ENCODE results near the gene ADARB2.

ADARB2 gene

GRCh38 chr10:1280466-1281404 is 456.6 kb downstream of the ADARB2 start:
- no peak for DNase-seq (ENCODE audit: low read depth)

GRCh38 chr10:1278306-1278705 is 459.0 kb downstream of the ADARB2 start:
- DNase-seq (ENCODE audit: low read depth): no peak

- DNase-seq (ENCODE audit: low read depth): no peak
Observed at GRCh38 chr10:1274701-1275544, 462.4 kb downstream of the ADARB2 start.

- DNase-seq (ENCODE audit: low read depth): no peak
Observed at GRCh38 chr10:1274111-1274661, 463.1 kb downstream of the ADARB2 start.

GRCh38 chr10:1273372-1274105 is 463.8 kb downstream of the ADARB2 start:
- no peak for DNase-seq (ENCODE audit: low read depth)

- no peak for DNase-seq (ENCODE audit: low read depth)
Observed at GRCh38 chr10:1272777-1273161, 464.6 kb downstream of the ADARB2 start.

GRCh38 chr10:1272079-1272776 is 465.1 kb downstream of the ADARB2 start:
- no peak for DNase-seq (ENCODE audit: low read depth)

GRCh38 chr10:1270906-1271305 is 466.4 kb downstream of the ADARB2 start:
- no peak for DNase-seq (ENCODE audit: low read depth)

- DNase-seq (ENCODE audit: low read depth): no peak
Observed at GRCh38 chr10:1270490-1270889, 466.8 kb downstream of the ADARB2 start.

GRCh38 chr10:1268831-1269230 is 468.5 kb downstream of the ADARB2 start:
- no peak for DNase-seq (ENCODE audit: low read depth)

GRCh38 chr10:1267568-1267967 is 469.8 kb downstream of the ADARB2 start:
- no peak for DNase-seq (ENCODE audit: low read depth)

- no peak for DNase-seq (ENCODE audit: low read depth)
Observed at GRCh38 chr10:1267148-1267547, 470.2 kb downstream of the ADARB2 start.

GRCh38 chr10:1266033-1266802 is 471.1 kb downstream of the ADARB2 start:
- no peak for DNase-seq (ENCODE audit: low read depth)

- no peak for DNase-seq (ENCODE audit: low read depth)
Observed at GRCh38 chr10:1264001-1264400, 473.3 kb downstream of the ADARB2 start.

- no peak for DNase-seq (ENCODE audit: low read depth)
Observed at GRCh38 chr10:1257274-1257673, 480.1 kb downstream of the ADARB2 start.

GRCh38 chr10:1256432-1256725 is 480.9 kb downstream of the ADARB2 start:
- DNase-seq (ENCODE audit: low read depth): no peak

- DNase-seq (ENCODE audit: low read depth): no peak
Observed at GRCh38 chr10:1255600-1256431, 481.5 kb downstream of the ADARB2 start.

- no peak for DNase-seq (ENCODE audit: low read depth)
Observed at GRCh38 chr10:1255118-1255517, 482.2 kb downstream of the ADARB2 start.

- DNase-seq (ENCODE audit: low read depth): no peak
Observed at GRCh38 chr10:1253523-1254353, 483.6 kb downstream of the ADARB2 start.

Data from activated T-helper 9 cell treated with anti-CD3 and anti-CD28 coated beads, Interleukin-2, amount 50 U/mL, for 16 hours (primary cell).